HEK293T (cell line): ENCODE data around the gene SLC47A2.

Experiments
- ARNT ChIP-seq: fragments of 450-650 bp; IDR thresholded peaks from 2 replicates; pipeline ENCODE4 v1.6.1; 2017; ENCODE audit warnings: mild to moderate bottlenecking
- BHLHE40 ChIP-seq: fragments of 450-650 bp; IDR thresholded peaks from 2 replicates; pipeline ENCODE4 v1.6.1; 2016; ENCODE audit warnings: mild to moderate bottlenecking, moderate library complexity, borderline replicate concordance
- ELF4 ChIP-seq: fragments of 450-650 bp; IDR thresholded peaks from 2 replicates; pipeline ENCODE4 v1.6.1; 2017; ENCODE audit warnings: antibody characterized with exemption
- FOXA1 ChIP-seq: fragments of 450-650 bp; IDR thresholded peaks from 2 replicates; pipeline ENCODE4 v1.6.1; 2016; ENCODE audit warnings: mild to moderate bottlenecking
- FOXK2 ChIP-seq: fragments of 450-650 bp; IDR thresholded peaks from 2 replicates; pipeline ENCODE4 v1.6.1; 2016; ENCODE audit warnings: mild to moderate bottlenecking
- FOXM1 ChIP-seq: fragments of 450-650 bp; IDR thresholded peaks from 2 replicates; pipeline ENCODE4 v1.6.1; 2017; ENCODE audit warnings: mild to moderate bottlenecking, borderline replicate concordance
- HDGF ChIP-seq: fragments of 450-650 bp; IDR thresholded peaks from 2 replicates; pipeline ENCODE4 v1.6.1; 2017; ENCODE audit warnings: antibody characterized with exemption, borderline replicate concordance
- LEF1 ChIP-seq: fragments of 450-650 bp; IDR thresholded peaks from 2 replicates; pipeline ENCODE4 v1.6.1; 2017; ENCODE audit warnings: mild to moderate bottlenecking, borderline replicate concordance
- NFRKB ChIP-seq: fragments of 450-650 bp; IDR thresholded peaks from 2 replicates; pipeline ENCODE4 v1.6.1; 2016; ENCODE audit warnings: mild to moderate bottlenecking, moderate library complexity
- SP1 ChIP-seq: fragments of 450-650 bp; IDR thresholded peaks from 2 replicates; pipeline ENCODE4 v1.6.1; 2017
- SUZ12 ChIP-seq: fragments of 450-650 bp; IDR thresholded peaks from 2 replicates; pipeline ENCODE4 v1.6.1; 2016; ENCODE audit warnings: mild to moderate bottlenecking
- TARDBP ChIP-seq: fragments of 450-650 bp; IDR thresholded peaks from 2 replicates; pipeline ENCODE4 v1.6.1; 2016
- ZNF384 ChIP-seq: fragments of 450-650 bp; IDR thresholded peaks from 2 replicates; pipeline ENCODE4 v1.6.1; 2016
- TF ChIP-seq, protein P1 (sequence below): fragments of 450-650 bp; IDR thresholded peaks from 2 replicates; pipeline ENCODE4 v1.6.1; 2016

DNA sequence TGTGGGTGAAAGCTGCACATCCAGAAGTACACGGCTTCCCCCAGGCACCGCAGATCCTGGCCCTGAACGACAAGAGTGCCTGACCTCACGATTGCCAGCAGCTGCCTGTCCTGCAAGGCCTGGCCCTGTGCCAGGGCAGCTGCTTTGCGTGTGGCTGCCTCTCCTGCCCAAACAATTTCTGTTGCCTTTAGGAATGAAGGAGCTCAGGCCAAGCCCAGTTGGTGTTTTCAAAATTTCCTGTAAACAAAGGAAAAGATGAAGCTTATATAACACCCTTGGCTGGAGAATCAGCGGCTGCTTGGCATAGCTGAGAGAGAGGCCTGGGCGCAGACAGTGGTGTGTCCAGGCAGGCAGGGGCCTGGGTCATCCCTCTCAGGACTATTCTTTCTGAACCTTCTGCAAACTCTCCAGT, 11.7 kb upstream of the SLC47A2 start:
- no peak for TF ChIP-seq LEF1
- no peak for TF ChIP-seq FOXM1
- no peak for TF ChIP-seq SP1
- no peak for TF ChIP-seq BHLHE40
- TF ChIP-seq HDGF = no peak
- TF ChIP-seq FOXA1 = no peak
- no peak for TF ChIP-seq FOXK2
- no peak for TF ChIP-seq ELF4
- no peak for TF ChIP-seq ZNF384
- TF ChIP-seq, protein P1, sequence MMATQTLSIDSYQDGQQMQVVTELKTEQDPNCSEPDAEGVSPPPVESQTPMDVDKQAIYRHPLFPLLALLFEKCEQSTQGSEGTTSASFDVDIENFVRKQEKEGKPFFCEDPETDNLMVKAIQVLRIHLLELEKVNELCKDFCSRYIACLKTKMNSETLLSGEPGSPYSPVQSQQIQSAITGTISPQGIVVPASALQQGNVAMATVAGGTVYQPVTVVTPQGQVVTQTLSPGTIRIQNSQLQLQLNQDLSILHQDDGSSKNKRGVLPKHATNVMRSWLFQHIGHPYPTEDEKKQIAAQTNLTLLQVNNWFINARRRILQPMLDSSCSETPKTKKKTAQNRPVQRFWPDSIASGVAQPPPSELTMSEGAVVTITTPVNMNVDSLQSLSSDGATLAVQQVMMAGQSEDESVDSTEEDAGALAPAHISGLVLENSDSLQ = no peak
- TF ChIP-seq TARDBP = no peak
- TF ChIP-seq SUZ12 = no peak
- TF ChIP-seq ARNT = no peak
- no peak for TF ChIP-seq NFRKB
